ENCODE measurements around the gene IQGAP3. TPM values are rescaled to one million over a fixed set of nuclear protein-coding genes. Genes with fewer than 3 reads are reported as not detected.

IQGAP3 gene
- total and polyA plus RNA-seq, 4 donors, result under 0.01 to 8.5 (median 0.43) TPM

DNA sequence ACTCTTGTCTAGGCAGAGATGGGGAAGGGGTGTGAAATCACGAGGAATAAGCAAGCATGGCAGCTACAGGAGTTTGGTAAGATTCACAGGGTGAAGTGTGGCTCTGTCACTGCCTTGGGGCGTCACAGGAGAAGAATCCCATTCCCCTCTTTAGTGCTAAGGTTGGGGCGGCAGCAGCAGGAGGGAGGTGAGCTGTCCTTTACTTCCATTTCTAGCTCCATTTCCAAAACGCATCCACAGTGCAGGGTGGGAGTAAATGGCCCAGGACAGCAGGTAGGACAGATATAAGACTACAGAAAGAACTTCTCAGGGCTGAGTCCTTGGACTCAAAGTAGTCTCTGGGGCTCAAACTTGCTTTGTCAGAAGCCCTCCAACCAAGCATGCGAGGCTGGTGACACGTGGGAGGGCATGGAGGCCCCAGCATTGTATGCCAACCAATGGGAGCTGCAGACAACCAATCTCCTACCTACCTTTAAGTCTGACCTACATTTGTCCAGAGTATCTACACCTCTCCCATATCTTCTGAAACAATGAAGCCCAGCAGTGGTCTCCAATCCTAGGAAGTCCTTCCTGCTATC, 80.3 kb downstream of the IQGAP3 start:
- H3K27ac ChIP-seq (ENCODE audit: low read depth in 1 of 2, low read length in 2 of 2), result peak overlapping the region in 1 of 2 donors; percentile 3
- DNase-seq (ENCODE audit: low spot score), result no peak
- no peak for TF ChIP-seq FOXA1 (IDR thresholded peaks at IDR 0.05)
- no peak for TF ChIP-seq HNF4A (conservative IDR thresholded peaks at IDR 0.05)
- TF ChIP-seq, protein P1, sequence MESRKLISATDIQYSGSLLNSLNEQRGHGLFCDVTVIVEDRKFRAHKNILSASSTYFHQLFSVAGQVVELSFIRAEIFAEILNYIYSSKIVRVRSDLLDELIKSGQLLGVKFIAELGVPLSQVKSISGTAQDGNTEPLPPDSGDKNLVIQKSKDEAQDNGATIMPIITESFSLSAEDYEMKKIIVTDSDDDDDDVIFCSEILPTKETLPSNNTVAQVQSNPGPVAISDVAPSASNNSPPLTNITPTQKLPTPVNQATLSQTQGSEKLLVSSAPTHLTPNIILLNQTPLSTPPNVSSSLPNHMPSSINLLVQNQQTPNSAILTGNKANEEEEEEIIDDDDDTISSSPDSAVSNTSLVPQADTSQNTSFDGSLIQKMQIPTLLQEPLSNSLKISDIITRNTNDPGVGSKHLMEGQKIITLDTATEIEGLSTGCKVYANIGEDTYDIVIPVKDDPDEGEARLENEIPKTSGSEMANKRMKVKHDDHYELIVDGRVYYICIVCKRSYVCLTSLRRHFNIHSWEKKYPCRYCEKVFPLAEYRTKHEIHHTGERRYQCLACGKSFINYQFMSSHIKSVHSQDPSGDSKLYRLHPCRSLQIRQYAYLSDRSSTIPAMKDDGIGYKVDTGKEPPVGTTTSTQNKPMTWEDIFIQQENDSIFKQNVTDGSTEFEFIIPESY (IDR thresholded peaks at IDR 0.05), result no peak
- H3K4me3 ChIP-seq (ENCODE audit: low read depth in 1 of 3, low read length in 3 of 3), result no peak overlapping the region
- peaks cover 0 to 2% (median 0%) of the 10 kb centered on the region in 4 donors for H3K36me3 ChIP-seq (ENCODE audit: control insufficient read depth in 4 of 4, insufficient read depth in 3 of 4, low read depth in 1 of 4, low read length in 3 of 4)
- WGBS, result 86% methylated on average over 6 of the region's 6 CpGs
- H3K9ac ChIP-seq (ENCODE audit: low read depth in 1 of 2, low read length in 2 of 2), result no peak overlapping the region
- H3K4me1 ChIP-seq (ENCODE audit: control insufficient read depth in 4 of 4, insufficient read depth in 4 of 4, low read length in 3 of 4), result peaks cover 31 to 80% (median 74%) of the 10 kb centered on the region in 4 donors
- H3K27me3 ChIP-seq (ENCODE audit: control insufficient read depth in 4 of 4, insufficient read depth in 4 of 4, low read length in 3 of 4), result no peaks in the 10 kb centered on the region
- H3K9me3 ChIP-seq (ENCODE audit: control insufficient read depth in 4 of 4, low read length in 3 of 4), result no peaks in the 10 kb centered on the region

DNA sequence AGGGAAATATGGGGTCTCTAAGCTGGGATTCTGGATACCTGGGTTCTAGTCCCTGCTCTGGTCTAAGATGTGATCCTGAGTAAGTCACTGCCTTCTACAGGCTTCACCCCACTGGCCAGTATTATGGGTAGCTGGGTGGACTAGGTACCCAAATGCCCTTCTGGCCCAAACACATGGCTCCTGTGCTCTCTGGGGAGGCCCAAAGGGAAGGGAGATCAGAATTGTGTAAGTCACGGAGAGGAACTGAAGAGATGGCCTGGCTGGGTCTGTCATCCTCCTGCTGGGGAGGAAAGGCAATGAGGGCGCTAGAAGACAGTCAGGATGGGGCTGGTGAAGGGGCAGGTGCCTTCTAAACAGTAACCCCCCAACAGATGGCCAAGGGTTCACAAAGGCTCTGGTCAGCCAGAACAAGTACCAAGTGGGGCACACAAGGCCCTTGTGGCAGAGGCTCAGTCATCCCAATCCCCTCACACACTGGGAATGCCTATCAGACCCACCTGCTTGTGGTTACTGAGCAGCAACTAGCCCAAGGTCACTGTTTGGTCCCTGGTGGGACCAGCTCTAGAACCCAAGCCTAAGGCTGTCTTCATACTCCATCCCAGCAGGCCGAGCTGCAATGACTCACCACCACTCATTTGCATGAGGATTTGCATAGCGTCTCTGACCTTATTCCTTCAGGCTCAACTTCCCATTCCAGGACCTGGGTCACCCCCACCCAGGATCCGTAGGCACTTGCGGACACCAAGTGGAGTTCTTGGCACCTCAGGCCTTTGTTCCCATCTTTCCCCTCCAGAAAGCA, 81.0 kb downstream of the IQGAP3 start:
- peak overlapping the region; percentile 33 to 53 for H3K27ac ChIP-seq (ENCODE audit: low read depth in 1 of 2, low read length in 2 of 2)
- TF ChIP-seq SP1 (IDR thresholded peaks at IDR 0.05), result no peak
- TF ChIP-seq RAD21 (IDR thresholded peaks at IDR 0.05), result no peak
- no peak for TF ChIP-seq RXRA (IDR thresholded peaks at IDR 0.05)
- no peak for TF ChIP-seq FOXA1 (IDR thresholded peaks at IDR 0.05)
- TF ChIP-seq, protein P1 (IDR thresholded peaks at IDR 0.05), result no peak
- TF ChIP-seq HNF4G (IDR thresholded peaks at IDR 0.05), result no peak
- no peak for TF ChIP-seq YY1 (IDR thresholded peaks at IDR 0.05)
- no peak for TF ChIP-seq FOXA2 (IDR thresholded peaks at IDR 0.05)
- TF ChIP-seq HNF4A (conservative IDR thresholded peaks at IDR 0.05), result no peak
- TF ChIP-seq, protein P2, sequence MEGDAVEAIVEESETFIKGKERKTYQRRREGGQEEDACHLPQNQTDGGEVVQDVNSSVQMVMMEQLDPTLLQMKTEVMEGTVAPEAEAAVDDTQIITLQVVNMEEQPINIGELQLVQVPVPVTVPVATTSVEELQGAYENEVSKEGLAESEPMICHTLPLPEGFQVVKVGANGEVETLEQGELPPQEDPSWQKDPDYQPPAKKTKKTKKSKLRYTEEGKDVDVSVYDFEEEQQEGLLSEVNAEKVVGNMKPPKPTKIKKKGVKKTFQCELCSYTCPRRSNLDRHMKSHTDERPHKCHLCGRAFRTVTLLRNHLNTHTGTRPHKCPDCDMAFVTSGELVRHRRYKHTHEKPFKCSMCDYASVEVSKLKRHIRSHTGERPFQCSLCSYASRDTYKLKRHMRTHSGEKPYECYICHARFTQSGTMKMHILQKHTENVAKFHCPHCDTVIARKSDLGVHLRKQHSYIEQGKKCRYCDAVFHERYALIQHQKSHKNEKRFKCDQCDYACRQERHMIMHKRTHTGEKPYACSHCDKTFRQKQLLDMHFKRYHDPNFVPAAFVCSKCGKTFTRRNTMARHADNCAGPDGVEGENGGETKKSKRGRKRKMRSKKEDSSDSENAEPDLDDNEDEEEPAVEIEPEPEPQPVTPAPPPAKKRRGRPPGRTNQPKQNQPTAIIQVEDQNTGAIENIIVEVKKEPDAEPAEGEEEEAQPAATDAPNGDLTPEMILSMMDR (IDR thresholded peaks at IDR 0.05; ENCODE audit: low read depth, low read length, missing input control), result no peak
- TF ChIP-seq TAF1 (conservative IDR thresholded peaks at IDR 0.05), result no peak
- TF ChIP-seq, protein P3, sequence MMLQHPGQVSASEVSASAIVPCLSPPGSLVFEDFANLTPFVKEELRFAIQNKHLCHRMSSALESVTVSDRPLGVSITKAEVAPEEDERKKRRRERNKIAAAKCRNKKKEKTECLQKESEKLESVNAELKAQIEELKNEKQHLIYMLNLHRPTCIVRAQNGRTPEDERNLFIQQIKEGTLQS (IDR thresholded peaks at IDR 0.05), result no peak
- TF ChIP-seq JUND (IDR thresholded peaks at IDR 0.05), result no peak
- TF ChIP-seq EGR1 (IDR thresholded peaks at IDR 0.05; ENCODE audit: low read depth in 2 of 2), result no peak
- TF ChIP-seq, protein P4, sequence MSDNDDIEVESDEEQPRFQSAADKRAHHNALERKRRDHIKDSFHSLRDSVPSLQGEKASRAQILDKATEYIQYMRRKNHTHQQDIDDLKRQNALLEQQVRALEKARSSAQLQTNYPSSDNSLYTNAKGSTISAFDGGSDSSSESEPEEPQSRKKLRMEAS (IDR thresholded peaks at IDR 0.05), result no peak
- no peak overlapping the region for H3K9ac ChIP-seq (ENCODE audit: low read depth in 1 of 2, low read length in 2 of 2)
- no peaks in the 10 kb centered on the region for H3K9me3 ChIP-seq (ENCODE audit: control insufficient read depth in 4 of 4, low read length in 3 of 4)
- H3K4me3 ChIP-seq (ENCODE audit: low read depth in 1 of 3, low read length in 3 of 3), result no peak overlapping the region
- no peak for DNase-seq (ENCODE audit: low spot score)
- H3K36me3 ChIP-seq (ENCODE audit: control insufficient read depth in 4 of 4, insufficient read depth in 3 of 4, low read depth in 1 of 4, low read length in 3 of 4), result peaks cover 0 to 2% (median 0%) of the 10 kb centered on the region in 4 donors
- 84% methylated on average over 6 of the region's 6 CpGs for WGBS
- H3K27me3 ChIP-seq (ENCODE audit: control insufficient read depth in 4 of 4, insufficient read depth in 4 of 4, low read length in 3 of 4), result no peaks in the 10 kb centered on the region
- peaks cover 26 to 72% (median 66%) of the 10 kb centered on the region in 4 donors for H3K4me1 ChIP-seq (ENCODE audit: control insufficient read depth in 4 of 4, insufficient read depth in 4 of 4, low read length in 3 of 4)

Data from liver (tissue), 9 donors.